Inflammatory macrophage (primary cell): ENCODE measurements around the gene CDCA7.
A peak's percentile ranks its signal among the peaks of the same experiment; 100 is the strongest.
"Not testable (repeated sequence)": the region's sequence is repeated elsewhere in the genome, so short reads cannot be mapped to it uniquely, and the experiment has no call there.

Source experiments
- DNase-seq, 2 donors: peaks; one replicate each; pipeline ENCODE4 v3.0.0-alpha.2; 2020 to 2022

Gene CDCA7

DNA sequence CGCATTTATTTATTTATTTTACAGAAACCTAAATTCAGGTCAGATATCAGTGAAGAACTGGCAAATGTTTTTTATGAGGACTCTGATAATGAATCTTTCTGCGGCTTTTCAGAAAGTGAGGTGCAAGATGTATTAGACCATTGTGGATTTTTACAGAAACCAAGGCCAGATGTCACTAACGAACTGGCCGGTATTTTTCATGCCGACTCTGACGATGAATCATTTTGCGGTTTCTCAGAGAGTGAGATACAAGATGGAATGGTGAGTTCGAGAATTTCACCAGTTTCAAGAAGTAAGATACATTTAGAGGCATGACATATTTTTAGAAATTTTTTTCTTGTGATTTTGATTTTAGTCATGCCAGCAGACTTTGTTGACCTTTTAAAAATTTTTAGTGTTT is 4.6 kb downstream of the CDCA7 start:
- no peak for DNase-seq

GRCh38 chr2:173370198-173370597 is 15.5 kb downstream of the CDCA7 start:
- DNase-seq = no peak

DNA sequence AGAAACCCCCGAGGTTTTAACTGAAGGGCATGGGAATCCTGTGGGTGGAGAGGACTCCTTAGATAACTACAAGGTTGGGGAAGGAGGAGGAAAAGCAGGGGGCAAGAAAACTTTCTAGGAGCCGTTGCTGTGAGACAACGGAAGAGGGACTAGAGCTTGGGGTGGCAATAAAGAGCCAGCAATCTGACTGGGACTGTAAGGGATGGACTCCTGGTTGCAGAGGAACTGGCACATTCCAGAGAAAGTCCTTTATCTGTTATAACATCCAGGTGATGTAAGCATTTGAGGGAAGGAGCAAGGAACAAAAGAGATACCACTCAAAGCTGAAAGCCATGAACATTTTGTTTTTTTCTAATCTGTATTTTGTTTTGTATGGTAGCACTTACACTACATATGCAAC is 16.4 kb downstream of the CDCA7 start:
- no peak for DNase-seq

DNA sequence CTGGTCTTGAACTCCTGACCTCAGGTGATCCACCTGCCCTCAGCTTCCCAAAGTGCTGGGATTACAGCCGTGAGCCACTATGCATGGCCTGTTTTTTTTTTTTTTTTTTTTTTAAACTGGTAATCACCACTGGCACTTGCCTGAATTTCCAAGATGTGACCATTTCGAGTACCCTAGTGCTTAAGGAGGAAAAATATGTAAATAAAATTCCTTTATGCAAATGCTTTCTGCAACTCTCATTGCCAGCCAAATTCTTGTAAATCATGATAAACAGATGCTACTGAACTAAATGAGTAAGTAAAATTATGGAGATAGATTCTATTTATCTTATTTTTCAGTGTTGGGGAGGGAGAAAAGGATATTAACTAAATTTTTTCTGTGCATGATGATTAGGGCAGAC is 18.6 kb downstream of the CDCA7 start:
- no peak for DNase-seq

- DNase-seq = no peak
These were observed 20.0 kb downstream of the CDCA7 start for GRCh38 chr2:173374634-173375033.

- DNase-seq = not testable (repeated sequence)
These were observed 30.9 kb downstream of the CDCA7 start for GRCh38 chr2:173385534-173385933.

DNA sequence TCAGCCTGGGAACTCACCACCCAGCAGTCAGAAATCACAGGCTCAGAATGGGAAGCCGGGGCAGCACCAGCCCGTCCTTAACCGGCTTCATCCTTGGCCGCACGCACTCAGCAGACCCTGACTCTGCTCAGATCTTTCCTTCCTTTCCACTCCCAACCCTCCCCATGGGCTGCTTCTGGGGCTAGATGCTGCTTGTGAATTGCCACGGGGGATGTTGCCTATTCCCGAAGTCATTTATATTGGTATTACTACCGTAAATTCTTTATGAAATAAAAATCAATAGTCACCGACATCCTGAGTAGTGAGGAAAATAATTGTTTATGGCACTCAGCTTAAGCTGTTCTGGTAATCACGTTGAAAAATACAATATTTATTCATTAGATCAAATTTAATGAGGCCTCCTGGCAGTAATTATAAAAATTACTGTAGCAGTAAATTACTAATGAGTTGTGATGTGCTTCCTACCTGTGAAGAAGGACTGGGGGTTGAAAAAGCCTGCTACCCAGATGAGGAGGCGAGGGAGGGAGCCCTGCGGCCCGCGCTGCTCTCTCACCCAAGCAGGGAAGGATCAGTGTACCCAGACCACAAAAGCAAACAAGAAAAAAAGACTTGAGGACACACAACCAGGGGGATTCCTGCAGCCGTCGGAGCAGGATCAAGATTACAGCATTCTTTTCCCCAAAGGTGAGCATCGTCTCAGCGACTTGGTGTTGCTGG is 31.5 kb downstream of the CDCA7 start:
- DNase-seq = no peak

DNA sequence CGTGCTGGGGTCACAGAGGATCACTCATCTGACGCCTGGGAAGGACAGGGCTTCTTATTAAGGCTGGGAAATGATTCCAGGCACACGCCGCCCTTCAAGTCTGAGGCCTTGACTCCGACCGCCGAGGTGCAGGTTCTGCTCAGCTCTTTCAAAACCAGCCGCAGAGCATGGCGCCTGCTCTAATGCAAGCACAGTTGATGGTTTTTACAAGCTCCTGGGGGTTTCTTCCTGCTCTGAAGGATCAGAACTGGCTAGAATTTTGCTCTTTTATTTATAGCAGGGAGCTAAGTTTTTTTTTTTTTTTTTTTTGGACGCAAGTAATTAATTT is 32.0 kb downstream of the CDCA7 start:
- DNase-seq = no peak

GRCh38 chr2:173387079-173387478 is 32.4 kb downstream of the CDCA7 start:
- no peak for DNase-seq

- no peak for DNase-seq
These were observed 33.0 kb downstream of the CDCA7 start for GRCh38 chr2:173387660-173388059.

- no peak for DNase-seq
These were observed 34.1 kb downstream of the CDCA7 start for GRCh38 chr2:173388795-173389194.

- no peak for DNase-seq
These were observed 35.4 kb downstream of the CDCA7 start for GRCh38 chr2:173390036-173390435.

GRCh38 chr2:173392731-173393130 is 38.1 kb downstream of the CDCA7 start:
- no peak for DNase-seq

DNA sequence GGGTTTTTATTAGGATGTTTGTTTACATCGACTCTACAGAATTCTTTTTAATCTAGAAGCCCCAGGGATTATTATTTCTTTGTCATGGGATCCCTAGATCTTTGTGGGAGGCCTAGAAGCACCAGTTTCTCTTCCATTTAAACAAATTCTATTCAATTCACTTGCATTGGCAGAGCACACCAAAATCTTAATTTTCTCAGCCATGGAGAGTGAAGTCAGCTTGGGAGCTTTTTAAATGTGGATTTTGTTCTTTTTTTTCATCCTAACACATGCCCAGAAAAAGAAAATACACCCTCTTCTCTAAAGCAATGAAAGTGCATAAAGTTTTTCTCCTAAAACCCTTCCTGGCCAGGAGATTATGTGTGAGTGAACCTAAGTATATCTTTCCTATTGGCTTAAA is 38.5 kb downstream of the CDCA7 start:
- DNase-seq = no peak

- DNase-seq = no peak
These were observed 39.0 kb downstream of the CDCA7 start for GRCh38 chr2:173393636-173394035.

DNA sequence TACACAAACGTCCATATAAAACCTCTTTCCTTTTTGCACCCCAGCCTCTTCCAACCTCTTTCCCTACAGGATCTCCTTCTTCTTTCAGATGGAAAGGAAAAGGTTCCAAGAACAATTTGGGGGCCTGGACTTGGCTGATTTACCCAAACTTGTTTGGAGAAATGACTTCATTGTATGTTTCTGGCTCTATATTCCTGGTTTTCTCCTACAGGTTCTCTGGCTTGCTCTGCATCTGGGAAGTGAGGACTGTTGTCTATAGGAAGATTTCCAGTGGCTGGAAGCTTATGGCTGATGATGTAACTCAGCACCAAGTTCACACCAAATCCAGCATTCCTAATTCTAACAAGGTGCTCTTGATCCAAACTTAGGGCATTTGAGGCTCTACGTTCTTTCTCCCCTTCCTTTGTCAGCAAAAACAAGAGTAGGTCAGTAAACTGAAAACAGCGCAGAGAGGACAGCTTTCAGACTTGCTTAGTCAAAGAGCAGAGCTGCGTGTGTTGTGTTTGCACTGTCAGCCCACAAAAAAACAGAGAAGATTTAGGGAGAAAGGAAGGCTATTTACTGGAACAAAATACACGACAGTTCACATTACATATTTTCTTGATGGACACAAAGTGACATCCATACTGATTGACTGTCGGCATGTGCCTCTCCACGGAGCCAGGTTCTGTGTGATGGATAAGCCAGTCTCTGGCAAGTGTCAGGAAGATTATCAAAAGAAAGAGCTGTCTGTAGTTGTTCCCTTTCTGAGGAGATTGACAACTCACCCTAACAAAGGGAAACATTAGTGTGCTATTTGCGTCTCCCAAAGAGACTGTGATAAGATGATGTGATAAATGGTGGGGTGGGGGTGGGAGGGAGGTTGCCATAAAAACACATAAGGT is 39.7 kb downstream of the CDCA7 start:
- no peak for DNase-seq

- no peak for DNase-seq
These were observed 41.1 kb downstream of the CDCA7 start for GRCh38 chr2:173395567-173396351.

GRCh38 chr2:173397539-173397938 is 42.9 kb downstream of the CDCA7 start:
- DNase-seq = no peak

GRCh38 chr2:173399229-173399628 is 44.6 kb downstream of the CDCA7 start:
- DNase-seq = no peak

- DNase-seq = no peak
These were observed 46.1 kb downstream of the CDCA7 start for GRCh38 chr2:173400760-173401159.

DNA sequence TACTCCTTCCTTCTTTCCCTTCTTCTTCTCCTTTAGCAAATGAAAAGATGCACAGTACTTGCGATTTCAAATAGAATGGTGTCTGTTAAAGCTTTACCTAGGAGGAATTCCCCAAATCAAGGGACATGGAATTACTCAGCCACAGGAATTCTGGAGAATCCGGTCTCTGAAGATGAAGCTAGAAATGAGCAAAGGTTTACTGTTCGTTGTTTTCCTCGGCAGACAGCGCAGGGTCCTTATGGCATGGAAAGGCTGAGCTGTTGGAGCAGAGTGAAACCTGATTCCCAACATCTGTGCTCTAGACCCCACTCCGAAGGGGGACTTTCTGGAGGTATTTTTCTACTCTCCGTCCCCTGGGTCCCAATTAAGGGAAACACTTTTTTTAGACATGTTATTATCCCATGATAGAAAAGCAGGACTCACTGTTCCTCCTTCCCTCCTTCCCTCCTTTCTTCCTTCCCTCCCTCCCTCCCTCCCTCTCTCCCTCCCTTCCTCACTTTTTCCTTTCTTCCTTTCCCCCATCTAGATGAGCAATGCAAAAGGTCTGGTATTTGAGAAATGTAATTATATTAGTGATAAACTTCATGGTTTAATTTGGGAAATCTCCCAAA is 47.1 kb downstream of the CDCA7 start:
- no peak for DNase-seq

GRCh38 chr2:173402405-173402974 is 47.8 kb downstream of the CDCA7 start:
- DNase-seq = peak; percentile 82 to 86
